Stimulated activated CD8-positive, alpha-beta memory T cell treated with anti-CD3 and anti-CD28 coated beads, Interleukin-7, amount 100 ng/mL, for 24 hours (primary cell): ENCODE data around the gene LARGE1.

Source experiments
- DNase-seq: peaks from one replicate; pipeline ENCODE4 v3.0.0-alpha.2; 2020; ENCODE audit warnings: low read depth

The LARGE1 gene

GRCh38 chr22:33562501-33562900, 357.8 kb downstream of the LARGE1 start:
- DNase-seq: no peak

- no peak for DNase-seq
Observed at GRCh38 chr22:33561149-33561807, 359.0 kb downstream of the LARGE1 start.

GRCh38 chr22:33557836-33558235, 362.4 kb downstream of the LARGE1 start:
- no peak for DNase-seq

- no peak for DNase-seq
Observed at GRCh38 chr22:33555814-33556522, 364.3 kb downstream of the LARGE1 start.

- DNase-seq: no peak
Observed at GRCh38 chr22:33553493-33553892, 366.8 kb downstream of the LARGE1 start.

- no peak for DNase-seq
Observed at GRCh38 chr22:33544707-33545106, 375.6 kb downstream of the LARGE1 start.

- DNase-seq: no peak
Observed at GRCh38 chr22:33542722-33543121, 377.6 kb downstream of the LARGE1 start.

GRCh38 chr22:33542153-33542552, 378.1 kb downstream of the LARGE1 start:
- no peak for DNase-seq

GRCh38 chr22:33539902-33540751, 380.1 kb downstream of the LARGE1 start:
- no peak for DNase-seq

GRCh38 chr22:33539202-33539901, 380.9 kb downstream of the LARGE1 start:
- no peak for DNase-seq

- DNase-seq: no peak
Observed at GRCh38 chr22:33538277-33538885, 381.9 kb downstream of the LARGE1 start.

- DNase-seq: no peak
Observed at GRCh38 chr22:33537059-33537458, 383.2 kb downstream of the LARGE1 start.

GRCh38 chr22:33535937-33536875, 384.1 kb downstream of the LARGE1 start:
- DNase-seq: no peak

- no peak for DNase-seq
Observed at GRCh38 chr22:33529424-33530113, 390.7 kb downstream of the LARGE1 start.

GRCh38 chr22:33528183-33528582, 392.1 kb downstream of the LARGE1 start:
- DNase-seq: no peak

GRCh38 chr22:33526434-33527107, 393.7 kb downstream of the LARGE1 start:
- no peak for DNase-seq

- no peak for DNase-seq
Observed at GRCh38 chr22:33524511-33525260, 395.6 kb downstream of the LARGE1 start.

- DNase-seq: no peak
Observed at GRCh38 chr22:33521879-33522665, 398.2 kb downstream of the LARGE1 start.
